Vagina (tissue), 2 donors: ENCODE measurements around the gene TMEM203. TPM values are rescaled to one million over a fixed set of nuclear protein-coding genes. Genes with fewer than 3 reads are reported as not detected.
"Not testable (repeated sequence)": the region's sequence is repeated elsewhere in the genome, so short reads cannot be mapped to it uniquely, and the experiment has no call there.

Experiments
- DNase-seq, 2 donors: peaks; one replicate each; pipeline ENCODE4 v3.0.0-alpha.2; 2017; ENCODE audit errors: extremely low spot score in 2 of 2
- H3K27ac ChIP-seq: fragments of 200-600 bp; sonication (generic); one replicate; pipeline ENCODE4 v1.5.1; 2019
- H3K27me3 ChIP-seq: fragments of 200-600 bp; sonication (generic); one replicate; pipeline ENCODE4 v1.5.1; 2019
- H3K36me3 ChIP-seq, 2 donors: fragments of 200-600 bp; sonication (generic); one replicate each; pipeline ENCODE4 v1.5.1; 2017 to 2019
- H3K4me1 ChIP-seq: fragments of 200-600 bp; sonication (generic); one replicate; pipeline ENCODE4 v1.5.1; 2019
- H3K4me3 ChIP-seq, 2 donors: fragments of 200-600 bp; sonication (generic); 1 replicate in 1 of 2; 2 replicates in 1 of 2; pipeline ENCODE4 v1.5.1; 2016 to 2019
- H3K9me3 ChIP-seq: fragments of 200-600 bp; sonication (generic); one replicate; pipeline ENCODE4 v1.5.1; 2019
- CTCF ChIP-seq, 3 experiments: fragments of 450-650 bp in 2 of 3; fragments of 200-600 bp in 1 of 3; sonication (generic) in 1 of 3; IDR thresholded peaks; one replicate each; pipeline ENCODE4 v1.5.1; 2017 to 2019; ENCODE audit warnings: antibody characterized with exemption in 3 of 3, mild to moderate bottlenecking in 2 of 3, moderate library complexity in 2 of 3
- POLR2A ChIP-seq, 2 donors: fragments of 450-650 bp; IDR thresholded peaks; one replicate each; pipeline ENCODE4 v1.6.1; 2017; ENCODE audit warnings: antibody characterized with exemption in 2 of 2, mild to moderate bottlenecking in 2 of 2, moderate library complexity in 2 of 2
- POLR2AphosphoS5 ChIP-seq, 2 donors: sonication (generic); formaldehyde crosslinking; IDR thresholded peaks; one replicate each; pipeline ENCODE4 v1.9.0; 2017; ENCODE audit warnings: antibody characterized with exemption in 2 of 2, mild to moderate bottlenecking in 2 of 2, low read depth in 1 of 2; ENCODE audit not compliant: insufficient read depth in 1 of 2
- intact Hi-C: fragments of 100-400 bp; cut with DNase I; formaldehyde crosslinking; loops from one replicate; pipeline ENCODE4 v1.15.1; 2023
- total RNA-seq: library from RNA; depleted of rRNA; stranded (reverse); fragments of >200 nt; gene quantifications from one replicate; pipeline ENCODE4 v1.2.3, GENCODE V29; 2016

TMEM203 gene
- total RNA-seq, 1 donor from 2014 or later, result 24.6 TPM

GRCh38 chr9:137247135-137247915 is 41.9 kb upstream of the TMEM203 start:
- Histone ChIP-seq H3K27ac (no peak overlapping the region), H3K27me3 (no peaks in the 10 kb centered on the region), H3K9me3 (no peaks in the 10 kb centered on the region), H3K4me1 (peaks cover 27% of the 10 kb centered on the region), H3K4me3 (no peak overlapping the region), H3K36me3 (peaks cover 0 to 14% of the 10 kb centered on the region in 2 donors)
- TF ChIP-seq CTCF (IDR thresholded peaks at IDR 0.05) (no peak), POLR2A (IDR thresholded peaks at IDR 0.05) (no peak), POLR2AphosphoS5 (IDR thresholded peaks at IDR 0.05; ENCODE audit: insufficient read depth in 1 of 2, low read depth in 1 of 2) (no peak)
- no peak for DNase-seq
- intact Hi-C loops, result no loop called here

GRCh38 chr9:137245450-137246421 is 40.3 kb upstream of the TMEM203 start:
- no peak for DNase-seq
- Histone ChIP-seq H3K9me3 (no peaks in the 10 kb centered on the region), H3K4me3 (no peak overlapping the region), H3K27me3 (no peaks in the 10 kb centered on the region), H3K4me1 (peaks cover 35% of the 10 kb centered on the region), H3K27ac (no peak overlapping the region), H3K36me3 (peaks cover 0 to 14% of the 10 kb centered on the region in 2 donors)
- intact Hi-C loops, result no loop called here
- TF ChIP-seq POLR2AphosphoS5 (IDR thresholded peaks at IDR 0.05; ENCODE audit: insufficient read depth in 1 of 2, low read depth in 1 of 2), result no peak
- no peak for TF ChIP-seq CTCF (IDR thresholded peaks at IDR 0.05)
- TF ChIP-seq POLR2A (IDR thresholded peaks at IDR 0.05), result no peak

GRCh38 chr9:137244486-137245449 is 39.3 kb upstream of the TMEM203 start:
- Histone ChIP-seq H3K4me1 (peaks cover 40% of the 10 kb centered on the region), H3K36me3 (peaks cover 0 to 14% of the 10 kb centered on the region in 2 donors), H3K4me3 (no peak overlapping the region), H3K27me3 (no peaks in the 10 kb centered on the region), H3K27ac (no peak overlapping the region), H3K9me3 (no peaks in the 10 kb centered on the region)
- intact Hi-C loops, result no loop called here
- no peak for DNase-seq
- TF ChIP-seq POLR2AphosphoS5 (IDR thresholded peaks at IDR 0.05; ENCODE audit: insufficient read depth in 1 of 2, low read depth in 1 of 2), result no peak
- TF ChIP-seq CTCF (IDR thresholded peaks at IDR 0.05), result no peak

GRCh38 chr9:137243626-137244485 is 38.4 kb upstream of the TMEM203 start:
- no peaks in the 10 kb centered on the region for H3K9me3 ChIP-seq
- H3K4me1 ChIP-seq, result peaks cover 48% of the 10 kb centered on the region
- no peak overlapping the region for H3K27ac ChIP-seq
- DNase-seq, result no peak
- peaks cover 0 to 14% of the 10 kb centered on the region in 2 donors for H3K36me3 ChIP-seq
- intact Hi-C loops, result no loop called here
- no peaks in the 10 kb centered on the region for H3K27me3 ChIP-seq
- no peak overlapping the region for H3K4me3 ChIP-seq
- no peak for TF ChIP-seq CTCF (IDR thresholded peaks at IDR 0.05)
- no peak for TF ChIP-seq POLR2A (IDR thresholded peaks at IDR 0.05)
- no peak for TF ChIP-seq POLR2AphosphoS5 (IDR thresholded peaks at IDR 0.05; ENCODE audit: insufficient read depth in 1 of 2, low read depth in 1 of 2)

GRCh38 chr9:137243266-137243625 is 37.8 kb upstream of the TMEM203 start:
- DNase-seq, H3K27ac ChIP-seq, H3K27me3 ChIP-seq, H3K4me3 ChIP-seq, H3K9me3 ChIP-seq, intact Hi-C loops: not testable (repeated sequence)
- peaks cover 51% of the 10 kb centered on the region for H3K4me1 ChIP-seq
- peaks cover 0 to 14% of the 10 kb centered on the region in 2 donors for H3K36me3 ChIP-seq
